Aorta (tissue), 5 donors: ENCODE measurements around the gene HTR5A. TPM values are rescaled to one million over a fixed set of nuclear protein-coding genes. Genes with fewer than 3 reads are reported as not detected.

Source experiments
- ATAC-seq: fragments of 200-7000 bp; cut with Tn5 transposase; one replicate; pipeline ENCODE4 v1.9.1; 2022; ENCODE audit warnings: moderate library complexity; ENCODE audit not compliant: low FRiP score
- DNase-seq, 2 donors: peaks; one replicate each; pipeline ENCODE4 v3.0.0-alpha.2; 2020
- H3K27ac ChIP-seq, 2 donors: one replicate each; pipeline ENCODE4 v1.5.1; 2013; ENCODE audit warnings: low read length in 2 of 2, mild to moderate bottlenecking in 2 of 2, moderate library complexity in 2 of 2, control low read depth in 1 of 2, inconsistent platforms in 1 of 2, low read depth in 1 of 2
- H3K27me3 ChIP-seq, 2 donors: one replicate each; pipeline ENCODE4 v1.6.1; 2013; ENCODE audit warnings: control low read depth in 1 of 2, low read length in 1 of 2, mild to moderate bottlenecking in 1 of 2, moderate library complexity in 1 of 2; ENCODE audit not compliant: insufficient read depth in 2 of 2, control insufficient read depth in 1 of 2
- H3K36me3 ChIP-seq, 2 donors: one replicate each; pipeline ENCODE4 v1.6.1; 2013; ENCODE audit warnings: control low read depth in 1 of 2, low read length in 1 of 2, mild to moderate bottlenecking in 1 of 2; ENCODE audit not compliant: insufficient read depth in 2 of 2, control insufficient read depth in 1 of 2
- H3K4me1 ChIP-seq, 2 donors: one replicate each; pipeline ENCODE4 v1.6.1; 2013; ENCODE audit warnings: low read length in 2 of 2, control low read depth in 1 of 2, mild to moderate bottlenecking in 1 of 2, moderate library complexity in 1 of 2; ENCODE audit not compliant: insufficient read depth in 2 of 2, control insufficient read depth in 1 of 2
- H3K4me3 ChIP-seq, 2 donors: one replicate each; pipeline ENCODE4 v1.5.1; 2013; ENCODE audit warnings: low read length in 2 of 2, control low read depth in 1 of 2, mild to moderate bottlenecking in 1 of 2
- H3K9me3 ChIP-seq: one replicate; pipeline ENCODE4 v1.6.1; 2013; ENCODE audit warnings: mild to moderate bottlenecking, low read length; ENCODE audit not compliant: control insufficient read depth
- whole genome bisulfite sequencing, 2 donors: extraction: QIAGEN DNeasy Blood & Tissue Kit; methylation state at CpG; one replicate each; pipeline ENCODE4 v1.1.7; 2013; 5-methylcytosine and 5-hydroxymethylcytosine counted together
- intact Hi-C, 2 donors: fragments of 100-400 bp; cut with DNase I; formaldehyde crosslinking; loops; one replicate each; pipeline versions ENCODE4 v1.14.2 to v1.15.0; 2022
- polyA plus RNA-seq, 2 donors: library from polyadenylated mRNA; stranded (reverse); fragments of 200-250 nt; gene quantifications; one replicate each; pipeline ENCODE4 v1.2.3, GENCODE V29; 2013
- total RNA-seq, 2 donors: library from RNA; stranded (reverse); fragmentation: NEBNext Ultra II Directional; extraction: Animal tissue kit (Norgen Biotek cat#: 25700); gene quantifications; one replicate each; pipeline ENCODE4 v1.2.1, GENCODE V29; 2021
- donor health status: healthy with polysubstance abuse.
- donor health status: Bipolar disorder and iron deficiency.
- donor health status: DM: no; HTN: no; CAD: no.
- donor health status: DM: no; HTN: no; CAD: no.
- donor health status: DM: yes; HTN: yes; CAD: no.

Gene HTR5A
- total and polyA plus RNA-seq, 4 donors: not detected

DNA sequence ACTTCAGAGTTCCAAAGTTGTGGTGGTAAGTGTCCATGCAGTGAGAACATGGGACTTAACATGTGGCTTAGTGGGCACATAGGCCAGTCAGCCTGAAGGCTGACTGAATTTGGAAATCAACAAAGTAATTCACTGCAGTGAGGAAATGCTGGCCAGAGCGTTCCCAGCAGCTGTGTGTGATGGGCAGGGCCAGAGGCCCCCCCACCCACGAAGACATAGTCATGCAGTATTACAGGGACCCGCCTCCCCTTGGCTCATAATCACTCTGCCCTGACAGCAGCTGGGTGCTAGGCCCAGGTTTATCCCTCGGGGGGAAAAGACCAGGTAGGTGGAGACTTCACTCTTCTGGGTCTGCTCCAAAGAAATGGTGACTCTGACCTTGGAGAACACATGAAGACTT is 33.7 kb downstream of the HTR5A start:
- WGBS, 2 donors: 46 to 51% methylated on average over 4 of the region's 4 CpGs
- Histone ChIP-seq H3K27me3 (no peaks in the 10 kb centered on the region), H3K4me3 (no peak overlapping the region), H3K27ac (no peak overlapping the region), H3K36me3 (no peaks in the 10 kb centered on the region), H3K9me3 (no peaks in the 10 kb centered on the region), H3K4me1 (no peaks in the 10 kb centered on the region)
- intact Hi-C loops: no loop called here
- ATAC-seq (no peak), DNase-seq (no peak)

GRCh38 chr7:155104913-155105312 is 34.8 kb downstream of the HTR5A start:
- Histone ChIP-seq H3K27ac (no peak overlapping the region), H3K4me1 (no peaks in the 10 kb centered on the region), H3K27me3 (no peaks in the 10 kb centered on the region), H3K36me3 (no peaks in the 10 kb centered on the region), H3K9me3 (no peaks in the 10 kb centered on the region), H3K4me3 (no peak overlapping the region)
- 60 to 67% methylated on average over 7 of the region's 7 CpGs for WGBS, 2 donors
- DNase-seq (no peak), ATAC-seq (no peak)
- intact Hi-C loops: no loop called here

GRCh38 chr7:155106356-155106755 is 36.2 kb downstream of the HTR5A start:
- WGBS, 2 donors: 82% methylated on average over 5 of the region's 5 CpGs
- Histone ChIP-seq H3K4me3 (no peak overlapping the region), H3K27me3 (no peaks in the 10 kb centered on the region), H3K9me3 (no peaks in the 10 kb centered on the region), H3K36me3 (no peaks in the 10 kb centered on the region), H3K27ac (no peak overlapping the region), H3K4me1 (no peaks in the 10 kb centered on the region)
- ATAC-seq (no peak), DNase-seq (no peak)
- intact Hi-C loops: no loop called here

DNA sequence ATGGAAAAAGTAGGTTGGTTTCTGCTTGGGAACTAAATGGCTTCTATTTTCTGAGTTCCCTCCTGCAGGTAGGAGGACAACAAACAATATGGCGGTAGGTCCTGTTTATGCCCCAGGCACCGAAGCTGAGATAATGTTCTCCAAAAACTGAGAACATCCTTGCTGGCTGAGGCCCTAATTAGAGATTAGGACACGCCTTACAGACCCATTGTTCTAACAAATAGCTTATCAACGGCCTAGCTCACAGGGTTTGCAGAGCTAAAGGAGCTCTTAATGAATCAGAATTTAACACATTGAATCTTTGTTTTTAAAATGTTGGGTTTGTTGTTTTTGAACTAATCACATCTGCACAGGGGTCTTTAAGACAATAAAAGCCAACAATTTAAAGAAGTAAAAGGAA is 37.0 kb downstream of the HTR5A start:
- no peaks in the 10 kb centered on the region for H3K4me1 ChIP-seq
- intact Hi-C loops: no loop called here
- DNase-seq (no peak), ATAC-seq (no peak)
- 69 to 74% methylated on average over 4 of the region's 4 CpGs for WGBS, 2 donors
- H3K27me3 ChIP-seq: no peaks in the 10 kb centered on the region
- no peaks in the 10 kb centered on the region for H3K9me3 ChIP-seq
- H3K36me3 ChIP-seq: no peaks in the 10 kb centered on the region
- H3K27ac ChIP-seq: no peak overlapping the region
- H3K4me3 ChIP-seq: no peak overlapping the region

- Histone ChIP-seq H3K27ac (no peak overlapping the region), H3K27me3 (no peaks in the 10 kb centered on the region), H3K36me3 (no peaks in the 10 kb centered on the region), H3K9me3 (no peaks in the 10 kb centered on the region), H3K4me3 (no peak overlapping the region), H3K4me1 (no peaks in the 10 kb centered on the region)
- intact Hi-C loops: no loop called here
- DNase-seq (no peak), ATAC-seq (no peak)
- 67 to 70% methylated on average over 20 of the region's 20 CpGs for WGBS, 2 donors
Observed at GRCh38 chr7:155108144-155108901, 38.2 kb downstream of the HTR5A start.

DNA sequence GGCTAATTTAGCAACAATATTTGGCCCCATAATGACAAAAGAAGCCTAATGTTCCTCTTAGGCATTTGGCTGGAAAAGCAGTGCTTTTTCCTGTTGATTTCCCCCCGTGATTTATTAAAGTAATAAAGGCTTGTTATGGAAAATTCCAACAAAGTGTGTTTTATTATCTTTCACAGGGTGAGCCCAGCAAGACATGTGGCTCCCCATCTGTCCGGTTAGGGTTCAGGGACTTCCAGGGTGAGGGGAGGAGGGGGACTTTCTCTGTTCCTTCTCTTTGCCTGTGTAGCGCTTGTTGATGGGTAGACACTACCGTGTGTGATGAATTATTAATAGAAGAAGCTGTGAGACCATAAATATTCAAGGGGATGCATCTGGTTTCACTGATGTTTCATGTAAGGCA is 39.0 kb downstream of the HTR5A start:
- no peak for DNase-seq
- 31 to 49% methylated on average over 4 of the region's 4 CpGs for WGBS, 2 donors
- no peaks in the 10 kb centered on the region for H3K36me3 ChIP-seq

DNA sequence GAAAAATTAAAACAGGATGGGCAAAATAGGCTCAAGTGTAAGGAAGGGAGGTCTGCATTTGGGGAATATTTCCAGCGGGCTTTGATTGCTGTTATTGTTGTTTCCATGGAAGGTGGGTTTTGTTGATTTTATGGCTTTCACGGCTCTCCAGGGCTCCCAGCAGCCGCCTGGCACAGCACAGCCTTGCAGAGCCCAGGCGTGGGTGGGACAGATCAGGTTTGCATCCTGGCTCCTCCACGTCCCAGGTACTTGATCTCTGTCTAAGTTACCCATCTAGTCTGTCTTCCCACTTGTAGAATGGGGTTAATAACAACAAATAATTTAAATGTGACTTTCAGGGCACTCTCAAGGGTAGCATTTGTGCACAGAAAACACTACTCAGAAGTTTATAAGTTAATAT is 45.2 kb downstream of the HTR5A start:
- H3K4me3 ChIP-seq: no peak overlapping the region
- intact Hi-C loops: no loop called here
- no peaks in the 10 kb centered on the region for H3K4me1 ChIP-seq
- WGBS, 2 donors: 58 to 69% methylated on average over 5 of the region's 5 CpGs
- H3K27me3 ChIP-seq: no peaks in the 10 kb centered on the region
- no peak for DNase-seq
- no peaks in the 10 kb centered on the region for H3K36me3 ChIP-seq
- H3K27ac ChIP-seq: no peak overlapping the region
- H3K9me3 ChIP-seq: peaks cover 1% of the 10 kb centered on the region
- ATAC-seq: no peak

More for the DNA sequence above, 39.0 kb downstream of the HTR5A start:
- ATAC-seq: no peak
- Histone ChIP-seq H3K27me3 (no peaks in the 10 kb centered on the region), H3K4me1 (no peaks in the 10 kb centered on the region), H3K9me3 (no peaks in the 10 kb centered on the region), H3K4me3 (no peak overlapping the region), H3K27ac (no peak overlapping the region)
- intact Hi-C loops: no loop called here

DNA sequence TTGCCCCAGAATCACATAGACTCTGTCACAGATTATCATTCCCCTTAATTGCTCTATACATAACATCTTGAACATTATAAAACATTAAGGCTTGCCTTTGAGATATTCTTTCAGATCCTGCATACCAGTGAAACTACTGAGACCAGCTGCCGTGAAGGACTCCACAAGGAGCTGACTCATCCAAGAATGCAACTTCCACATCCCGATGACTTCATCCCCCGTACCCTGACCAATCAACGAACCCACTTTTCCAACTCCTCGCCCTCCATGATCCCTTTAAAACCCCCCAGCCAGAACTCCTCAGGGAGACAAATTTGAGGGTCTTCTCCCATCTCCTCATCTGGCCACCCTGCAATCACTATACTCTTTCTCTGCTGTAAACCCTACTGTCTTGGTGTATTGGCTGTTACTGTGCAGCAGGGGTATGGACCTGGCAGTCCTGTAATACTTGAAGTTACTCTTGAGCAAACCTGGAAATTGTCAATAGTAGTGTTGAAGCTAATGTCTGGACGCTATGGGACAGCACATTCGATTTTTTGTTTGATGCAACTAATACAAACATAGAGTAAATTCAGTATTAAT is 49.8 kb downstream of the HTR5A start:
- WGBS, 2 donors: 80 to 83% methylated on average over 7 of the region's 7 CpGs
- H3K4me3 ChIP-seq: no peak overlapping the region
- intact Hi-C loops: no loop called here
- H3K4me1 ChIP-seq: no peaks in the 10 kb centered on the region
- peaks cover 0 to 5% of the 10 kb centered on the region in 2 donors for H3K27me3 ChIP-seq
- no peaks in the 10 kb centered on the region for H3K36me3 ChIP-seq
- peaks cover 7% of the 10 kb centered on the region for H3K9me3 ChIP-seq
- DNase-seq (no peak), ATAC-seq (no peak)
- H3K27ac ChIP-seq: no peak overlapping the region

GRCh38 chr7:155120460-155120859 is 50.3 kb downstream of the HTR5A start:
- no peak overlapping the region for H3K4me3 ChIP-seq
- ATAC-seq (no peak), DNase-seq (no peak)
- H3K27ac ChIP-seq: no peak overlapping the region
- WGBS, 2 donors: 81 to 86% methylated on average over 4 of the region's 4 CpGs
- H3K4me1 ChIP-seq: no peaks in the 10 kb centered on the region
- H3K27me3 ChIP-seq: peaks cover 0 to 5% of the 10 kb centered on the region in 2 donors
- intact Hi-C loops: no loop called here
- H3K36me3 ChIP-seq: no peaks in the 10 kb centered on the region
- peaks cover 7% of the 10 kb centered on the region for H3K9me3 ChIP-seq
